HG03520 (cell line): ENCODE data around the gene USP32.

Experiments used
- ATAC-seq: cut with Tn5 transposase; IDR thresholded peaks from one replicate; pipeline ENCODE4 v1.9.1; 2021; ENCODE audit warnings: mild to moderate bottlenecking, moderate library complexity; ENCODE audit not compliant: unreplicated experiment

Gene USP32

GRCh38 chr17:60303406-60304099 is 88.4 kb downstream of the USP32 start:
- no peak for ATAC-seq

GRCh38 chr17:60301649-60302048 is 90.3 kb downstream of the USP32 start:
- no peak for ATAC-seq

- ATAC-seq = no peak
Measured at GRCh38 chr17:60300949-60301348, 91.0 kb downstream of the USP32 start.

- no peak for ATAC-seq
Measured at GRCh38 chr17:60300011-60300410, 91.9 kb downstream of the USP32 start.

GRCh38 chr17:60297760-60298401 is 94.1 kb downstream of the USP32 start:
- no peak for ATAC-seq

- ATAC-seq = no peak
Measured at GRCh38 chr17:60296177-60296576, 95.8 kb downstream of the USP32 start.

- no peak for ATAC-seq
Measured at GRCh38 chr17:60293580-60294335, 98.2 kb downstream of the USP32 start.

- no peak for ATAC-seq
Measured at GRCh38 chr17:60292697-60293096, 99.2 kb downstream of the USP32 start.

- no peak for ATAC-seq
Measured at GRCh38 chr17:60284709-60285108, 107.2 kb downstream of the USP32 start.

- ATAC-seq = no peak
Measured at GRCh38 chr17:60283816-60284215, 108.1 kb downstream of the USP32 start.

GRCh38 chr17:60280673-60281072 is 111.3 kb downstream of the USP32 start:
- ATAC-seq = no peak

- no peak for ATAC-seq
Measured at GRCh38 chr17:60278237-60278636, 113.7 kb downstream of the USP32 start.

GRCh38 chr17:60277258-60277657 is 114.7 kb downstream of the USP32 start:
- ATAC-seq = no peak

- ATAC-seq = no peak
Measured at GRCh38 chr17:60269417-60269816, 122.5 kb downstream of the USP32 start.

- no peak for ATAC-seq
Measured at GRCh38 chr17:60260540-60260939, 131.4 kb downstream of the USP32 start.

GRCh38 chr17:60258313-60258712 is 133.6 kb downstream of the USP32 start:
- no peak for ATAC-seq

- ATAC-seq = no peak
Measured at GRCh38 chr17:60256174-60256573, 135.8 kb downstream of the USP32 start.

GRCh38 chr17:60253048-60253447 is 138.9 kb downstream of the USP32 start:
- no peak for ATAC-seq

GRCh38 chr17:60252459-60252858 is 139.5 kb downstream of the USP32 start:
- ATAC-seq = no peak

- ATAC-seq = no peak
Measured at GRCh38 chr17:60249290-60249826, 142.6 kb downstream of the USP32 start.

GRCh38 chr17:60248618-60249289 is 143.2 kb downstream of the USP32 start:
- no peak for ATAC-seq
